ENCODE results near the gene FAM13A.

Gene FAM13A

DNA sequence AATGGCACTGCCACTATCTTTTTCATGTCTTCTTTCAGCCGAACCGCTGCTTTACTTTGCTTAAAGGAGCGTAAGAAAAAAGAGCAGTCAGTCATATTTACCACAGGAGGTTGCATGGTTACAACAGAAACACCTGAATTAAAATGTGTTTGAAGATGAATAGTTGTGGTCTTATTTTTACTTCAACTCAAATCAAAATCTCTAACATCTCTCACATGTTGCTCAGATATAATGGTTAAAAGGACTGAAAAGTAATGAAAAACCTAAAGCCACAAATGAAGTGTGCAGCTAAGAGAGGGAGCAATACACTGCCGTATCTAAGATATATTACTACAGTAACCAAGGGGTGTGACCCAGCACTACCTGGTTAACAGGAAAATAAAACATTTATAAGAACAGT, 27.4 kb downstream of the FAM13A start:
- TF ChIP-seq CTCF (IDR thresholded peaks at IDR 0.05; ENCODE audit: control extremely low read depth, extremely low read depth, low read depth, missing control alignments): no peak
- CTCF ChIA-PET: no interaction called here
- DNase-seq (ENCODE audit: extremely low spot score): no peak
- POLR2A ChIA-PET: no interaction called here

GRCh38 chr4:89026542-89026941, 30.4 kb downstream of the FAM13A start:
- TF ChIP-seq CTCF (IDR thresholded peaks at IDR 0.05; ENCODE audit: control extremely low read depth, extremely low read depth, low read depth, missing control alignments): no peak
- DNase-seq (ENCODE audit: extremely low spot score): no peak
- POLR2A ChIA-PET: no interaction called here
- CTCF ChIA-PET: interaction anchor here (2.0 to 3.2 kb wide), 2 partner anchors 208 to 487 kb away, joined by 7 to 10 read pairs; no protein-coding TSS in a partner anchor

GRCh38 chr4:89024051-89024675, 32.8 kb downstream of the FAM13A start:
- peak; percentile 59 for DNase-seq (ENCODE audit: extremely low spot score)
- peak; percentile 74 for TF ChIP-seq CTCF (IDR thresholded peaks at IDR 0.05; ENCODE audit: control extremely low read depth, extremely low read depth, low read depth, missing control alignments)
- CTCF ChIA-PET: interaction anchor here (0.7 to 7.0 kb wide), 34 partner anchors 13 to 502 kb away, joined by 3 to 154 read pairs (median 5); partner anchors contain the start of genes FAM13A and PYURF
- POLR2A ChIA-PET: no interaction called here

GRCh38 chr4:89023140-89023539, 33.8 kb downstream of the FAM13A start:
- CTCF ChIA-PET: interaction anchor here (0.7 to 7.0 kb wide), 35 partner anchors 8 to 499 kb away, joined by 3 to 154 read pairs (median 5); partner anchors contain the start of genes FAM13A and PYURF

GRCh38 chr4:89022426-89023128, 34.4 kb downstream of the FAM13A start:
- TF ChIP-seq CTCF (IDR thresholded peaks at IDR 0.05; ENCODE audit: control extremely low read depth, extremely low read depth, low read depth, missing control alignments): no peak
- ChIA-PET POLR2A (no interaction called here), CTCF (interaction anchor here (0.9 to 7.0 kb wide), 34 partner anchors 9 to 499 kb away, joined by 3 to 154 read pairs (median 5); partner anchors contain the start of genes FAM13A and PYURF)
- DNase-seq (ENCODE audit: extremely low spot score): no peak

More at GRCh38 chr4:89023140-89023539, 33.8 kb downstream of the FAM13A start:
- TF ChIP-seq CTCF (IDR thresholded peaks at IDR 0.05; ENCODE audit: control extremely low read depth, extremely low read depth, low read depth, missing control alignments): no peak
- DNase-seq (ENCODE audit: extremely low spot score): no peak
- POLR2A ChIA-PET: no interaction called here

- POLR2A ChIA-PET: no interaction called here
- no peak for TF ChIP-seq CTCF (IDR thresholded peaks at IDR 0.05; ENCODE audit: control extremely low read depth, extremely low read depth, low read depth, missing control alignments)
- CTCF ChIA-PET: interaction anchor here (0.9 to 7.0 kb wide), 13 partner anchors 10 to 498 kb away, joined by 3 to 154 read pairs (median 6); partner anchors contain the start of gene PYURF
- no peak for DNase-seq (ENCODE audit: extremely low spot score)
These were observed 35.3 kb downstream of the FAM13A start for GRCh38 chr4:89021684-89022083.

Measured in GM10248 (cell line).